Occipital lobe (tissue), 2 donors: ENCODE results near the gene ELOF1. TPM values are rescaled to one million over a fixed set of nuclear protein-coding genes. Genes with fewer than 3 reads are reported as not detected.
"Not testable (repeated sequence)": the region's sequence is repeated elsewhere in the genome, so short reads cannot be mapped to it uniquely, and the experiment has no call there.

ENCODE experiments used
- DNase-seq: peaks from one replicate; lab custom pipeline; 2025; lab: John Stamatoyannopoulos, UW
- total RNA-seq: library from RNA; depleted of rRNA; stranded (reverse); fragments of >200 nt; gene quantifications from one replicate; pipeline ENCODE4 v1.2.3, GENCODE V29; 2014

The ELOF1 gene
- total RNA-seq, 1 donor from 2014 or later: 14.2 TPM

DNA sequence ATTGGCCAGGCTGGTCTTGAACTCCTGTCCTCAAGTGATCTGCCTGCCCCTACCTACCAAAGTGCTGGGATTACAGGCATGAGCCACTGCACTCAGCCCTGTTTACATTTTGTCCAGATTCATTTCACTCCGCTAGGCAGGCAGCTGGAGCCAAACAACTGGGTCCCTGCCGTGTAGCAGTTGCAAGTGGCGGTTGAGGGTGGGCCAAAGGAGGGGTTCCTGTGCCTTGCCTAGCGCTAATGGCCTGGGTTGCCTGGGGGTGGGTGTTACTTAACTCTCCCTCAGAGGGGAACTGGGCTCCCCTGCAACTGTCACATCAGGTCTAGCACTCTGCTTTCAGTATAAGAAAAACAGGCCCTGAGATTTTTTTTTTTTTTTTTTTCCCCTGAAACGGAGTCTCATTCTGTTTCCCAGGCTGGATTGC lies 11.0 kb upstream of the ELOF1 start:
- DNase-seq: no peak

- no peak for DNase-seq
These were observed 7.1 kb upstream of the ELOF1 start for GRCh38 chr19:11566164-11566563.

- not testable (repeated sequence) for DNase-seq
These were observed 6.6 kb upstream of the ELOF1 start for GRCh38 chr19:11565649-11565980.

DNA sequence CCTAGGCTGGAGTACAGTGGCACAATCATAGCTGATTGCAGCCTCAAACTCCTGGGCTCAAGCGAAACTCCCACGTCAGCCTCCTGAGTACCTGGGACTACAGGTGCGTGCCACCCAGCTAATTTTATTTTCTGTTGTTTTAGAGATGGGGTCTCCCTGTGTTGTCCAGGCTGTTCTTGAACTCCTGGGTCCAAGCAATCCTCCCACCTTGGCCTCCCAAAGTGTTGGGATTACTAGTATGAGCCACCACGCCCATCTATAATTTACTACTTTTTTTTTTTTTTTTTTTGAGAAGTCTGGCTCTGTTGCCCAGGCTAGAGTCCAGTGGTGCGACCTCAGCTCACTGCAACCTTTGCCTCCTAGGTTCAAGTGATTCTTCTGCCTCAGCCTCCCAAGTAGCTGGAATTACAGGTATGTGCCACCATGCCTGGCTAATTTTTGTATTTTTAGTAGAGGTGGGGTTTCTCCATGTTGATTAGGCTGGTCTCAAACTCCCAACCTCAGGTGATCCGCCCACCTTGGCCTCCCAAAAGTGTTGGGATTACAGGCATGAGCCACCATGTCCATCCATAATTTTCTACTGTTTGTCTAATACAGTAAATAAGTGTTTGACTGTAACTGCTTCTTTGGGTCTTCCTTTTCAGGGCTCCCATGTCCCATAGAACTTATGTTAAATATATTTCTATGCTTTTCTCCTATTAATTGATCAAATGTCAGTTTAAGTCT lies 5.2 kb upstream of the ELOF1 start:
- DNase-seq: not testable (repeated sequence)

DNA sequence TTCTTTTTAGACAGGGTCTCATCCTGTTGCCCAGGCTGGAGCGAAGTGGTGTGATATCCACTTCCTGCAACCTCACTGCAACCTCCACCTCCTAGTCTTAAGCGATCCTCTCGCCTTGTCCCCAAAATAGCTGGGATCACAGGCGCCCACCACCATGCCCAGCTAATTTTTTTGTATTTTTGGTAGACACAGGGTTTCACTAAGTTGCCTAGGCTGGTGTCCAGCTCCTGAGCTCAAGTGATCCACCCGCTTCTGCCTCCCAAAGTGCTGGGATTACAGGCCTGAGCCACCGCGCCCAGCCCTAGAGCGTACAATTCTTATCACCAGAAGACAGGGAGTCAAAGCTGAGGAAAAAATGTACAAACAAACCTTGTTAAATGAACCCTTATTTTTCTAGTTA lies 4.5 kb upstream of the ELOF1 start:
- no peak for DNase-seq

- DNase-seq: no peak
These were observed 1.5 kb upstream of the ELOF1 start for GRCh38 chr19:11560404-11561051.

DNA sequence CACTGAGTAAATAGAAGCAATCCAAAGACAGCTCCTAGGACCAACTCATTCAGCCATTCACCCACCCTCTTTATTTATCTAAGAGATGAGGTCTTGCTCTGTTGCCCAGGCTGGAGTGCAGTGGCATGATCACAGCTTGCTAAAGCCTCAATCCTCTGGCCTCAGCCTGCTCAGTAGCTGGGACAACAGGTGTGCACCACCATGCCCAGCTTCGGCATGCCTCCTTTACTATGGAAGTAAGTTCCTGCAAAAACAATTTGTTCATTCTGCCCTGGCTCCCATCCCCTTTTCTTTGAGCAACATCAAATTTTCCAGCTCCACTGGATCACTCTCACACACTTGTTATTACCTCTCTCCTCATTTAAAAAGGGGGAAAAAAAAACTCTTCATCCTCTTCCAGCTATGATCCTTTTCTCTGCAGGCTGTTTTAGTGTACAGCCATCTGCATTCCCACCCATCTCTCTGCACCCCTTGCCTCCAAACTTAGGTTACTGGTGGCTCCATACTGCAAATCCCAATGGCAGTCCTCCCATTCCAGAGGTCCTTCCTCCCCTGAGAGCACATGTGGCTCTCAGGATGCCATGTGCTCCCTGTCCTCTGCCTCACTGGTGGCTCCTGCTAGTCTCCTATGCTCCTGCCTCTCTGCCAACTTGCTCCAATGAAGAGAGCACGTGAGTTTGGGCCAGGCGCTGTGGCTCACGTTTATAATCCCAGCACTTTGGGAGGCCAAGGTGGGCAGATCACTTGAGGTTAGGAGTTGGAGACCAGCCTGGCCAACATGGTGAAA lies 2.2 kb downstream of the ELOF1 start:
- no peak for DNase-seq

GRCh38 chr19:11555246-11555645 lies 3.8 kb downstream of the ELOF1 start:
- no peak for DNase-seq

GRCh38 chr19:11554160-11554559 lies 4.9 kb downstream of the ELOF1 start:
- no peak for DNase-seq

DNA sequence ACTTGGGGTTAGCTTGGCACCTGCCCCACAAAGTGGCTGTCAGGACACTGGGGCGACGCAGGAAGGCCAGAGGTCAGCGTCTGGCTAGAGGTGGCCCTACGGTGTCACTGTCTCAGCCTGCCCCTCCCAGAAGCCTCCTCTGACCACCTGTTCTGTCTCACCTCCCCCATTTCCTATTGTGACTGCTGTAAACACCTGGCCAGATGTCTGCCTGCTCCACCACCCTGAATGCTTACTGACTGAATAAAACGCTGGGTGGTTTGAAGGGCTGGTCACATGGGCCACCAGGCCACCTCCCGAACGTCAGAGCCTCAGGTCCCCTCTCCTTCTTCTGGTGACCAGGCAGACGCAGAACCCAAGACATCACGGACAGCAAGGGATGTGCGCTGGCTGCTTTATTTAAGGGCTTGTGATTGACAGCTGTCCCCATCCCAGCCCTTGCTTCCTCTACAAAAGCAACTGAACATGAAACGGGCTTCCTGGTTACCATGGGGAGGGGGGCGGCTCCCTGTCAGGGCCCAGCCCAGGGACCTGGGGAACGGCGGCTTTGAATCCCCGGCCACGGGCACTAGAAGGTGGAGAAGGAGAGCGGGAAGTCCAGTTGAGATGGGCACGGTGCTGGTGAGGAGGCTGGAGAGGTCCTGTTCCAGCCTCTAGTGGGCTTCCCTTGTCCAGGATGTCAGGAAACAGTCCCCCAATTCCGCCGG lies 6.2 kb downstream of the ELOF1 start:
- no peak for DNase-seq

- no peak for DNase-seq
These were observed 7.3 kb downstream of the ELOF1 start for GRCh38 chr19:11551603-11552235.

- DNase-seq: no peak
These were observed 8.8 kb downstream of the ELOF1 start for GRCh38 chr19:11550265-11550664.

DNA sequence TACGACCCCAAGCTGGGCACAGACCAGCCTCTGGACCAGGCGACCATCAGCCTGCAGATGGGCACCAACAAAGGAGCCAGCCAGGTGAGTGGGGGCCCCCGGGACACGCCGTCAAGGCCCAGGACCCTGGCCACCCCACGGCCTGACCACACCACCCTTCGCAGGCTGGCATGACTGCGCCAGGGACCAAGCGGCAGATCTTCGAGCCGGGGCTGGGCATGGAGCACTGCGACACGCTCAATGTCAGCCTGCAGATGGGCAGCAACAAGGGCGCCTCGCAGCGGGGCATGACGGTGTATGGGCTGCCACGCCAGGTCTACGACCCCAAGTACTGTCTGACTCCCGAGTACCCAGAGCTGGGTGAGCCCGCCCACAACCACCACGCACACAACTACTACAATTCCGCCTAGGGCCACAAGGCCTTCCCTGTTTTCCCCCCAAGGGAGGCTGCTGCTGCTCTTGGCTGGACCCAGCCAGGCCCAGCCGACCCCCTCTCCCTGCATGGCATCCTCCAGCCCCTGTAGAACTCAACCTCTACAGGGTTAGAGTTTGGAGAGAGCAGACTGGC lies 9.6 kb downstream of the ELOF1 start:
- DNase-seq: no peak

DNA sequence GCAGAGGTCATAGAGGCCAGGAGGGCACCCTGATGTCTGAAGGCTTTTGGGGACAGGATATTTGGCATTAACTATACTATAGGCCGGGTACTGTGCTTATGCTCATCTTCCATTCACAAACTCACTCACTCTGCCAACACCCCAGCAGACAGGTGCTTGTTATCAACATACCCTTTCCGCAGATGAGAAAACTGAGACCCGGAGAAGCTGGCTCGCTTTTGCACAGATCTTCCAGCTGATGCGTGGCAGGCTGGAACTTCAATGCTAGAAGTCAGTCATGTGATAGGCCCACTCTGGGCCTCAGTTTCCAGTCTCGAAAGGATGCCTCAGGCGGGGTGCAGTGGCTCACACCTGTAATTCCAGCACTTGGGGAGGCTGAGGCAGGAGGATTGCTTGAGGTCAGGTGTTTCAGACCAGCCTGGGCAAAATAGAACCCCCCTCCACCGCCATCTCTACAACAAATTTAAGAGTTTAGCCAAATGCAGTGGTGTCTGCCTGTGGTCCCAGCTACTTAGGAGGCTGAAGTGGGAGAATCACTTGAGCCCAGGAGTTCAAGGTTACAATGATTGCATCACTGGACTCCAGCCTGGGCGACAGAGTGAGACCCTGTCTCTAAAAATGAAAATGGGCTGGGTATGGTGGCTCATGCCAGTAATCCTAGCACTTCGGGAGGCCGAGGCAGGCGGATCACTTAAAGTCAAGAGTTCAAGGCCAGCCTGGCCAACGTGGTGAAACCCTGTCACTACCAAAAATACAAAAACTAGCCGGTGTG lies 10.9 kb downstream of the ELOF1 start:
- no peak for DNase-seq

- no peak for DNase-seq
These were observed 17.8 kb downstream of the ELOF1 start for GRCh38 chr19:11541238-11541637.

- no peak for DNase-seq
These were observed 18.4 kb downstream of the ELOF1 start for GRCh38 chr19:11540645-11541044.

GRCh38 chr19:11539495-11540365 lies 19.3 kb downstream of the ELOF1 start:
- no peak for DNase-seq

- DNase-seq: no peak
These were observed 20.6 kb downstream of the ELOF1 start, which contains the start of gene CNN1 for GRCh38 chr19:11538232-11539036. Gene CNN1 (plus strand): TSS chr19:11538851. CDS start chr19:11538928, 77 bp downstream.
